22Rv1 (cell line): ENCODE results near the gene TRMT2A.
A peak's percentile ranks its signal among the peaks of the same experiment; 100 is the strongest.

Experiments
- H3K27ac ChIP-seq: fragments of 450-650 bp; 2 replicates; pipeline ENCODE4 v1.5.1; 2017
- CTCF ChIP-seq: fragments of 450-650 bp; IDR thresholded peaks from 2 replicates; pipeline ENCODE4 v1.5.1; 2017; ENCODE audit warnings: mild to moderate bottlenecking
- ZFX ChIP-seq: fragments of 450-650 bp; IDR thresholded peaks from 2 replicates; pipeline ENCODE4 v1.6.1; 2017; ENCODE audit warnings: antibody characterized with exemption, borderline replicate concordance

Gene TRMT2A

GRCh38 chr22:20112623-20113511 lies 4.2 kb downstream of the TRMT2A start:
- no peak for TF ChIP-seq ZFX
- TF ChIP-seq CTCF: no peak
- H3K27ac ChIP-seq: peak overlapping the region; percentile 48

GRCh38 chr22:20111689-20112622 lies 5.1 kb downstream of the TRMT2A start:
- TF ChIP-seq CTCF (no peak), ZFX (no peak)
- peak overlapping the region; percentile 48 for H3K27ac ChIP-seq

- TF ChIP-seq ZFX (no peak), CTCF (peak; percentile 69)
- peak overlapping the region; percentile 48 for H3K27ac ChIP-seq
These were observed 5.9 kb downstream of the TRMT2A start for GRCh38 chr22:20111045-20111688.

- peak overlapping the region; percentile 48 for H3K27ac ChIP-seq
- TF ChIP-seq ZFX (no peak), CTCF (no peak)
These were observed 6.6 kb downstream of the TRMT2A start for GRCh38 chr22:20110359-20110985.

GRCh38 chr22:20109411-20110358 lies 7.3 kb downstream of the TRMT2A start:
- peak overlapping the region; percentile 48 for H3K27ac ChIP-seq
- TF ChIP-seq CTCF (no peak), ZFX (no peak)

- 0 out of 2 replicates have a peak overlapping the region, but pooled peaks have one; percentile 48 for H3K27ac ChIP-seq
- TF ChIP-seq CTCF (no peak), ZFX (no peak)
These were observed 8.2 kb downstream of the TRMT2A start for GRCh38 chr22:20108757-20109230.
